ENCODE measurements around the gene YEATS2.

GRCh38 chr3:183697610-183698317 lies at the start of gene YEATS2:
- TF ChIP-seq EZH2phosphoT487 (IDR thresholded peaks at IDR 0.05; ENCODE audit: low read depth): no peak
- TF ChIP-seq CTCF (IDR thresholded peaks at IDR 0.05; ENCODE audit: low read depth, low read length): no peak

Measured in OCI-LY3 (cell line).